Pons (tissue), 1 donor: ENCODE data around the gene KIAA1671.
A peak's percentile ranks its signal among the peaks of the same experiment; 100 is the strongest.

Experiments used
- DNase-seq: peaks from one replicate; pipeline ENCODE4 v3.0.0-alpha.2; 2016; ENCODE audit warnings: low spot score

Gene KIAA1671

DNA sequence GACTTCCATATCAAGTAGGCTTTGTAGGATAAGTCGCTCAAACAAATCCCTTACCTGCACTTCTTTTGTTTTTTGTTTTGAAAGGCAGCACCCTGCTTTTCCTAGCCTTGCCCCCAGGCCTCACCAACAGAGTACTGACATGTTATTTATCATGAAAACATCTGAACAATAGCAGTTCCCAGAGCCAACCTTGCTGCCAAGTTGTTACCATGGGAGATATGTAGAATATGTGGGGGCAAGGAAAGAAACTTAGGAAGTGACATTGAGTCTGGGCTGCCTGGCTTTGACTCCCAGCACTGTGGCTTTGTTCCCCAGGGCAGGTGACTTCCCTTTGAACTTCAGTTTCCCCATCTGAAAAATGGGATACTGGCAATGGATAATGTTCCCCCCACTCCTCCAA, 193.8 kb downstream of the KIAA1671 start:
- no peak for DNase-seq

DNA sequence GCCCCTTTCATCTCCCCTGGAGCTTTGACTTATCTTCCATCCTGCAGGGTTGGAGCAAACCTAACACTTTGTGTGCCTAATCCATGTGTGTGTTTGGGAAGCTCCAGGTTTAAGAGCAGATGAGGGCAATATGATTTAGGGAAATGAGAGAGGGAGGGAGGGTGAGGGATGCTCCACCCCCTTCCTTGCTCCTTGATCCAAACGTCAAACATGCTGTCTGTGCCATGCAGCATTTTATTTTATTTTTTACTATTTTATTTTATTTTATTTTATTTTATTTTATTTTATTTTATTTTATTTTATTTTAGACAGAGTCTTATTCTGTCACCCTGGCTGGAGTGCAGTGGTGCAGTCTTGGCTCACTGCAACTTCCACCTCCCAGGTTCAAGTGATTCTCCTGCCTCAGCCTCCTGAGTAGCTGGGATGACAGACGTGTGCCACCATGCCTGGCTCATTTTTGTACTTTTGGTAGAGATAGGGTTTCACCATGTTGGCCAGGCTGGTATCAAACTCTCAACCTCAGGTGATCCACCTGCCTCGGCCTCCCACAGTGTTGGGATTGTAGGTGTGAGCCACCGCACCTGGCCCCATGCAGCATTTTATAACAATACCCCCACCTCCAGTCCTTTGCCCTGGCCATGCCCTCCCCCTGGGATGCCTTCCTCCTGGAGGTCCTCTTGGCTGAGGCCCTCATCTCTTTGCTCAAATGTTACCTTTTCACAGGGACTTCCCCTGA, 194.6 kb downstream of the KIAA1671 start:
- DNase-seq, result no peak

- no peak for DNase-seq
Measured at GRCh38 chr22:25147642-25147928, 195.1 kb downstream of the KIAA1671 start.

DNA sequence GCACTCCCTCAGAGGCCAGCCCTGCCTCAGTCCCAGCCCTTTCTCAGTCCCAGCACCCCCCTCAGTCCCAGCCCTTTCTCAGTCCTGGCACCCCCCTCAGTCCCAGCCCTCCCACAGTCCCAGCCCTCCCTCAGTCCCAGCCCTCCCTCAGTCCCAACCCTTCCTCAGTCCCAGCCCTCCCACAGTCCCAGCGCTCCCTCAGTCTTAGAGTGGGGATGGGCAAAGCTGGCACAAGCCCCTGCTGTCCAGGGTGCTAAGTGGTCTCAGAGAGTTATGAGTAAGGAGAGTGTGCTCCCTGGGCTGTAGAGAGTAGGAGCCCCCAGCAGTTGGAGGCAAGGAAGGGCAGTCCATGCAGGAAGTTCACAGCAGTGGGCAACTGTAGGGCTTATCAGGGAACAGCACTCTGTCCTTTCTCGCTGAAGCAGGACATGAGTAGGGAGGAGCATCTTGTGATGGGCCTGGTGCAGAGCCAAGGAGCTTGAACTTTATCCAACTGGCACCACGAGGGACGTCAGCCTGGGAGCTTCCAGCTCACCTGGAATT, 195.7 kb downstream of the KIAA1671 start:
- DNase-seq, result no peak

DNA sequence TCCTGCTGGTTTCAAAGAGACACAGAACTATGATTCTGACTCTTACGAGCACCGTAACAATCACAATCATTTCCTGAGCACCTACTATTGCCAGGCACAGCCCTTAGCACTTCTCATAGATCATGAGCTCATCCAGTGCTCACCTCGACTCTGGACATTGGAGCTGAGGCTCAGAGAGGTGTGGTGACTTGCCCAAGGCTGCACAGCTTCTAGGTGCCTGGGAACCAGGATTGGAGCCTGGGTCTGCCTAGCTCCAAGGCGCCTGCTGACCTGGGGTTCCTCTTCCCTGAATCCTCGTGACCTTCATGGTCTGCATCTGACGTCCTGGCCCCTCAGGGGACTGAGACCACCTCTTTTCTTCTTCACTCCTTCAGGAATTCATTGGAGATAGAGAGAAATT, 196.5 kb downstream of the KIAA1671 start:
- DNase-seq, result no peak

DNA sequence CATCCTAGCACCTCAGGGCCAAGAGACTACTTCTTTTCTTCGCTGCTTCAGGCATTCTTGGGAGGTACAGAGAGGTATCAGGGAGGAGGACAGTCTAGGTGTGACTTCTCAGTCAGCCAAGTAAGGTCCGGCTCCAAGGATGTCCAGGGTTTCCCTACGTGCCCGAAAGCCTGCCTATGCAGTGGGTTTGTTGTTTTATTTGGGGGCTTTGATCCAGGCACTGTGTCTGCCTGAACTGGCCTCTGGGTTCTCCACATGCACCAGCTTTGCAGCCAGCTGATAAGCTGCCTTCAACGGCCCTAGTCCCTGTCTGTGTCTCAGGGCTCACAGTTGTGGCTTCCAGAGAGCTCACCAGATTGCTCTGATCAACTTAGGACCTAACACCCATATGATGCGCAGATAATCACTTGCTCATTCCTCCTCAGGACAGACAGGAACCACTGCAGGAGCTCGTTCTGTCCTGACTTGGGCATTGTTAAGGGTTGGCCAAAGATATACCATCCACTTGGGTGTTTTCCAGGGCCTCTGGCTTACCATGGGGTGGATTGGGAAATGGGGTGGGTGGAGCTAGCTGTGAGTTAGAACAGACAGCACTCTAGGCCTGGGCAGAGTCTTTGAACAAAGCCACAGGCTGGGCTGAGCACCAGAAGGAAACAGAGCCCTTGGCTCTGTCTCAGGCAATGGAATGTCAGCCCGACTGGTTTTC, 201.6 kb downstream of the KIAA1671 start:
- peak; percentile 16 for DNase-seq

DNA sequence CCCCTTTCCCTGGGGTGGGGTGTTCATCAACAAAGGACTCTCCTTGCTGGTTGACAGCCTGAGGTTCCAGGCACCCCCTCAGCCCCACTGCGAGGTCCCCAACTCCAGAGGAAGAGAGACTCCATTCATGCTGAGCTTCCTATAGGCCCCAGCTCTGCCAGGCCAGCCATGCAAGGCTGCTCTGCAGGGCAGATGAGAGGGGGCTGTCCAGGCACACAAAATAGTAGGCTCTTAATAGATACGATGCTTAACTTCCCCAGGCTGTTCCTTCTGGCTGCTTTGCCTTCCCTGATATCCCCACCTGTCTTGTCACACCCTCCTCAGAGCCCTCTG, 202.1 kb downstream of the KIAA1671 start:
- DNase-seq, result no peak

DNA sequence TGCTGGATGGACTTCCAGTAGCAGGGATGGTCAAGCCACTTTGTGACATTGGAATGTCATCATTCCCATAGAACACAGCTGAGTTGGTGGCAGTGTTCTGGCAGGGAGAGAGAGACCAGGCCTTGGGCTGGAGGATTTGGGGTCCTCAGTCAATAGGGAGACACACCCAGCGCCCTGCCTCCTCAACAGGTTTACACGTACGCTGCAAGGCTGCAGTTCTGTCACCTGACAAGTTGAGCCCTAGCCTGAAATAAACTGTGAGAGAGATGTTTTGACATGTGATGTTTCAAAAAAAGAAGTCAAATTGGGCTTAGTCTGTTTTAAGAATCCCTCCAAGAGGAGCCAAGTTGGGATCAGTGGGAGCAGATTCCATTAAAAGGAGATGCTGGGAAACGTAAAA, 204.2 kb downstream of the KIAA1671 start:
- no peak for DNase-seq

- DNase-seq, result no peak
Measured at GRCh38 chr22:25159028-25159427, 206.5 kb downstream of the KIAA1671 start.

- no peak for DNase-seq
Measured at GRCh38 chr22:25160120-25160996, 207.8 kb downstream of the KIAA1671 start.

GRCh38 chr22:25161017-25161915, 208.8 kb downstream of the KIAA1671 start:
- DNase-seq, result no peak

DNA sequence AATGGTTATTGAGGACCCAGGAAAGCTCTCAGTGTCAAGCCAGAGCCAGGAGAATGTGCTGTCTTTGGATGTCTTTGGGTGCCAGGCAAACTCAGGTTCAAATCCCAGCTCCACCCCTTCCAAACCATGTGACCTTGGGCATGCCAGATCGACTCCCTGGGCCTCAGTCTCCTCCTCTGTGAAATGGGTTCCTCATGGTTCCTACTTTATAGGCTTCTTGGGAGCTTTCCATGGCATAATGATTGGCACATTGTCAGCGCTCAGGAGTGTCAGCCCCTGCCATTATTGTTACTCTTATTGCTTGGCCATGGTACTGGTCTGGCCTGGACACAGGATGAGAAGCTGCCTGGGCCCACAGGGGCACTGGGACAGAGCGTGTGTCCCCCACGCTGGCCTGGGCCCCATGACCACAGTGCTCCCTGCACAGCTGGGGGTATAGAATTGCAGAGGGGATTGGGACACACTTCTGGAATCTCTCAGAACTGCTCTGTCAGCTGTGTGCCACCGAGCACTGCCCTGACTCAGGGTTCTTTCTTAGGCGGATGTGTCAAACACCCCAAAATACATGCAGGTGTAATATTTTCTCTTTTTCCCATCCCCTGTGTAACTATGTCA, 209.5 kb downstream of the KIAA1671 start:
- no peak for DNase-seq

GRCh38 chr22:25162561-25162960, 210.0 kb downstream of the KIAA1671 start:
- no peak for DNase-seq

DNA sequence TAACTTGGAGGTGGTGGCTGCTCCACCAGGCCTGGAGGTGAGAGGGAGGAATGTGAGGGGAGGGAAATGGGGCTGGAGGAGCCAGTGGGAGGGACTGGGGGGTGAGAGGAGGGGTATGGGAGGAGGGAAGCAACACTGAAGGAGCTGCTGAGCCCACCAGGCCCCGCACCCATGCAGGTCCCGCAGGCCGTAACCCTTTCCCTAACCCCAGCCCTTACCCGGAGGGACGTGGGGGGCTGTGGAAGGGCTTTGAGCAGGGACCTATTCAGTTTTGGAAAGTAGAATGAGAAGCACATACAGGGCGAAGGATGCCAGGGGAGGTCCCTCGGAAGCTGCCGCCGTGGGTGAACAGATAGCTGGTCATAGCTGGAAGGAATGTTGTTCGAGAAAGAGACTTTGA, 213.3 kb downstream of the KIAA1671 start:
- no peak for DNase-seq

DNA sequence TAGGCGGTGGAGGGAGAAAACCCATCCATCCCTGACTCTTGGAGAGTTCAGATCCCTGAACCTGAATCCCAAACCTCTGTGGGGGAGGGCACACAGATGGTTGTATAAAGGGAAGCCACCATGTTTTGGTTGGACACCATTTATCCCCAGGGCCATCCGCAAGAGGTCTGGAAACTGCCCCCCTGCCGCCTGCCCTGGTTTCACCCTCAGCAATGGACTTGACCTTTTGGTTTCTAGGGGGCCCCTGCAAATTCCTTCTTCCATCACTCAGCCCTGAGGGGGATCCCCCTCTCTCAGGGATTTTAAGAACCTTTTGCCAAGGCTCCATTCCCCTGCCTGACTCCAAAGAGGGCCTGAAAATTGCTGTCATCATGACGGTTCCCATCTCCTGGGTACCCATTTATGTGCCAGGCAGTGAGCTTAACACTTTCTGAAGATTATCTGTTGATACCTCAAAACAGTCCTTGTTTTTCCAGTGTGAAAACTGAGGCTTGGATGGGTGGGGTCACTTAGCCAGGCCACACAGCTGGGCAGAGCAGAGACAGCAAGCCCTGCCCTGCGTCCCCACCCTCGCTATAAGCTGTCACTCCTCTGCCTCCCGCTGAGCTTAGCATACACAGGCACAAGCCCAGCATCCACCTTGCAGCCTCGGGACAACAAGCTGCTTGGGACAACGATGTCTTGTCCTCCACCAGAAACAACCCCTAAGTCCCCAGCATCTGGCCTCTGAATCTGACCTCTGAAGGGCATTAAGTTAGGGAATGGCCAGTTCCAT, 213.9 kb downstream of the KIAA1671 start:
- DNase-seq, result no peak

DNA sequence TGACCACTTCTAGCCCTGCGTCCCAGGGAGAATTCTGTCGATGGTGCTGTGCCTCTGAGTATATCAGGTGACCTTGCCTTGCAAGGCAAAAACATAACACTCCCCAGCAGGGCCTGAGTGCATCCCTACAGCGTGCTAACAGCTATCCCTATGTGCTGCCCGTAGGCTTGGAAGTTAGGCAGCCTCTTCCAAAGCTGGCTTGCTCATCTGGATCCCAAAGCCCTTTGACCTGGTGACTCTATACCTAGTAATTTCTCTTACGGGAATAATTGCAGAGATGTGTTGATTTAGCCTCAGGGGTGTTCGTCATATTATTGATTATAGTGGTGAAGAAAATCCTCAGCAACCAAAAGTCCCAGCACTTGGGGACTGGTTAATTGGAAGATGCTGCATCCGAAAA, 214.6 kb downstream of the KIAA1671 start:
- DNase-seq, result no peak

DNA sequence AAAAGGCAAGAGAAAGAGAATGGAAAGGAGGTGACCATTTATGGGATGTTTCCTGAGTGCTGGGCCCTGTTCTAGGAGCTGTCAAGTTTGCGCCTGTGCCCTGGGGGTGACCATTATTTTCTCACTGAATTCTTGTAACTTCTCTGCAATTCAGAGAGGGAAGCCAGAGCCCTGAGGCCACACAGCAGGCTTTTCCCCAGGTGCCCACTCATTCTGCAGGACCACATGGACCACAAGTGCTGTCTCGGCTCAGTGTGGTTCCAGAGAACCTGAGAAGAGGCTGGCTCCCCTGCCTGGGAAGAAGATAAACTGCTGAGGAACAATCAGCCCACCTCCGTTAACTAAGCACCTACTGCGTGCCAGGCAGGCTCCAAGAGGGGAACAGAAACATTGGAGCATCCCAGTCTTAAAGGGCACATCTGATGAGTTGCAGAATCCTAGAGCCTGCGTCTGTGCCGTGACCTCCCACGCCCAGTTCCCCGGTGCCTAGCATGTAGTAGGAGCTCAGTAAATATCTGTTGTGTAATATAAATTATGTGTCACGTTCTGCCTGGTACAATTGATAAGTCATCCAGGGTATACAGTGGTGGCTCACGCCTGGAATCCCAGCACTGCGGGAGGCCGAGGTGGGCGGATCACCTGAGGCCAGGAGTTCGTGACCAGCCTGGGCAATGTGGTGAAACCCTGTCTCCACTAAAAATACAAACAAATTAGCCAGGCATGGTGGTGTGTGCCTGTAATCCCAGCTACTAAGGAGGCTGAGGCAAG, 215.5 kb downstream of the KIAA1671 start:
- no peak for DNase-seq

GRCh38 chr22:25169278-25170031, 216.9 kb downstream of the KIAA1671 start:
- DNase-seq, result no peak

GRCh38 chr22:25170426-25170980, 218.0 kb downstream of the KIAA1671 start:
- DNase-seq, result no peak
